B cell (primary cell): ENCODE measurements around the gene COA6. TPM values are rescaled to one million over a fixed set of nuclear protein-coding genes. Genes with fewer than 3 reads are reported as not detected.
"Not testable (repeated sequence)": the region's sequence is repeated elsewhere in the genome, so short reads cannot be mapped to it uniquely, and the experiment has no call there.

Experiments
- ATAC-seq: fragments of 200-7000 bp; cut with Tn5 transposase; one replicate; pipeline ENCODE4 v1.10.0; 2021; ENCODE audit warnings: low read depth, mild to moderate bottlenecking, moderate number of reproducible peaks, moderate library complexity
- CTCF ChIA-PET: fragments of 350-600 bp; sonication (Branson Sonifier 250); formaldehyde crosslinking; loops from one replicate; lab custom pipeline; 2021; ENCODE audit warnings: antibody characterized with exemption, inconsistent platforms; lab: Charles Lee
- POLR2A ChIA-PET: fragments of 350-600 bp; sonication (Branson Sonifier 250); formaldehyde crosslinking; loops from one replicate; lab custom pipeline; 2021; ENCODE audit warnings: antibody characterized with exemption; lab: Charles Lee
- DNase-seq: peaks from one replicate; pipeline ENCODE4 v3.0.0; 2013
- H2AFZ ChIP-seq: 2 replicates; pipeline ENCODE4 v1.6.1; 2012; ENCODE audit warnings: mild to moderate bottlenecking, low read depth, low read length; ENCODE audit not compliant: insufficient read depth, poor library complexity, severe bottlenecking
- H3K27ac ChIP-seq, 2 donors: 1 replicate in 1 of 2; 2 replicates in 1 of 2; pipeline ENCODE4 v1.5.1; 2012 to 2013; ENCODE audit warnings: low read length in 2 of 2, mild to moderate bottlenecking in 2 of 2, moderate library complexity in 1 of 2
- H3K27me3 ChIP-seq, 4 experiments: fragments of 200-600 bp in 1 of 4; sonication (generic) in 1 of 4; replicated peaks in 1 of 4; 1 replicate in 2 of 4; 2 replicates in 2 of 4; pipeline versions ENCODE4 v1.6.1 to v1.7.0; 2013 to 2016; ENCODE audit warnings: low read length in 3 of 4, mild to moderate bottlenecking in 2 of 4, mixed read lengths in 1 of 4, moderate library complexity in 1 of 4; ENCODE audit not compliant: insufficient read depth in 4 of 4, control insufficient read depth in 3 of 4; ENCODE audit errors: control extremely low read depth in 1 of 4
- H3K36me3 ChIP-seq, 2 experiments: replicated peaks in 1 of 2; 1 replicate in 1 of 2; 2 replicates in 1 of 2; pipeline versions ENCODE4 v1.6.1 to v1.7.1; 2013; ENCODE audit warnings: low read length in 1 of 2; ENCODE audit not compliant: insufficient read depth in 2 of 2, control insufficient read depth in 1 of 2; ENCODE audit errors: control extremely low read depth in 1 of 2, extremely low read depth in 1 of 2
- H3K4me1 ChIP-seq, 2 donors: fragments of 200-600 bp in 1 of 2; sonication (generic) in 1 of 2; 1 replicate in 1 of 2; 2 replicates in 1 of 2; pipeline versions ENCODE4 v1.5.1 to v1.6.1; 2013 to 2017; ENCODE audit warnings: low read length in 2 of 2; ENCODE audit not compliant: control insufficient read depth in 2 of 2, insufficient read depth in 2 of 2
- H3K4me2 ChIP-seq: replicated peaks from 2 replicates; pipeline ENCODE3; 2012; ENCODE audit warnings: mild to moderate bottlenecking, low read depth, low read length; ENCODE audit not compliant: poor library complexity, severe bottlenecking
- H3K4me3 ChIP-seq, 5 experiments: fragments of 200-600 bp in 1 of 5; sonication (generic) in 1 of 5; 1 replicate in 3 of 5; 2 replicates in 2 of 5; pipeline versions ENCODE4 v1.5.1 to v1.7.0; 2011 to 2016; ENCODE audit warnings: low read length in 4 of 5, mild to moderate bottlenecking in 4 of 5, low read depth in 2 of 5, control low read depth in 1 of 5, moderate library complexity in 1 of 5; ENCODE audit not compliant: insufficient read depth in 1 of 5; ENCODE audit errors: control extremely low read depth in 1 of 5, extremely low read depth in 1 of 5
- H3K79me2 ChIP-seq: fragments of 200-600 bp; sonication (generic); one replicate; pipeline ENCODE4 v1.6.0; 2016; ENCODE audit warnings: low read length; ENCODE audit not compliant: control insufficient read depth, insufficient read depth
- H3K9ac ChIP-seq: fragments of 200-600 bp; sonication (generic); 2 replicates; pipeline ENCODE4 v1.6.1; 2017; ENCODE audit warnings: mild to moderate bottlenecking, low read length, moderate library complexity
- H3K9me3 ChIP-seq, 3 donors: one replicate each; pipeline versions ENCODE4 v1.6.1 to v1.7.1; 2013; ENCODE audit warnings: low read length in 2 of 3; ENCODE audit not compliant: control insufficient read depth in 2 of 3, insufficient read depth in 1 of 3; ENCODE audit errors: control extremely low read depth in 1 of 3
- H4K20me1 ChIP-seq: 2 replicates; pipeline ENCODE4 v1.6.0; 2012; ENCODE audit warnings: mild to moderate bottlenecking, low read length; ENCODE audit not compliant: insufficient read depth, control insufficient read depth, poor library complexity, severe bottlenecking
- H3K27ac Mint-ChIP-seq: one replicate; pipeline ENCODE4 v1.8.0; 2021; ENCODE audit warnings: mixed read lengths
- H3K27me3 Mint-ChIP-seq: one replicate; pipeline ENCODE4 v1.8.0; 2021; ENCODE audit warnings: mixed read lengths
- H3K4me1 Mint-ChIP-seq: one replicate; pipeline ENCODE4 v1.8.0; 2021; ENCODE audit warnings: mixed read lengths
- H3K4me3 Mint-ChIP-seq: one replicate; pipeline ENCODE4 v1.8.0; 2021; ENCODE audit warnings: mixed read lengths
- H3K9me3 Mint-ChIP-seq: one replicate; pipeline ENCODE4 v1.8.0; 2022; ENCODE audit warnings: mixed read lengths; ENCODE audit not compliant: insufficient read depth
- EZH2 ChIP-seq: IDR thresholded peaks from 2 replicates; pipeline ENCODE4 v1.6.1; 2012; ENCODE audit warnings: borderline replicate concordance, low read depth, mild to moderate bottlenecking, moderate library complexity, low read length; ENCODE audit not compliant: insufficient read depth, poor library complexity, severe bottlenecking
- WGBS: methylation state at CpG from one replicate; pipeline ENCODE4 v1.1.5; 2013; ENCODE audit warnings: missing lambda C conversion rate; ENCODE audit not compliant: insufficient coverage; 5-methylcytosine and 5-hydroxymethylcytosine counted together
- intact Hi-C: fragments of 100-400 bp; cut with micrococcal nuclease; formaldehyde crosslinking; loops from one replicate; pipeline ENCODE4 v1.10.0; 2022
- polyA plus RNA-seq: library from polyadenylated mRNA; depleted of rRNA; stranded (reverse); fragments of >200 nt; gene quantifications from 2 replicates; pipeline ENCODE4 v1.2.3, GENCODE V29; 2012
- total RNA-seq, 2 donors: library from RNA; stranded (reverse); fragments of 120-200 nt in 1 of 2; gene quantifications; 1 replicate in 1 of 2; 2 replicates in 1 of 2; pipeline versions ENCODE4 v1.2.3 to v1.2.4, GENCODE V29; 2013 to 2022
- TF ChIP-seq, protein P1 (sequence below): fragments of 200-600 bp; IDR thresholded peaks from one replicate; pipeline ENCODE4 v1.8.0; 2022; ENCODE audit warnings: antibody characterized with exemption, mild to moderate bottlenecking

Gene COA6
- total and polyA plus RNA-seq, 2 donors (not counting 1 experiment from before 2014, with no cell fraction given): 5.7 to 14.8 TPM

DNA sequence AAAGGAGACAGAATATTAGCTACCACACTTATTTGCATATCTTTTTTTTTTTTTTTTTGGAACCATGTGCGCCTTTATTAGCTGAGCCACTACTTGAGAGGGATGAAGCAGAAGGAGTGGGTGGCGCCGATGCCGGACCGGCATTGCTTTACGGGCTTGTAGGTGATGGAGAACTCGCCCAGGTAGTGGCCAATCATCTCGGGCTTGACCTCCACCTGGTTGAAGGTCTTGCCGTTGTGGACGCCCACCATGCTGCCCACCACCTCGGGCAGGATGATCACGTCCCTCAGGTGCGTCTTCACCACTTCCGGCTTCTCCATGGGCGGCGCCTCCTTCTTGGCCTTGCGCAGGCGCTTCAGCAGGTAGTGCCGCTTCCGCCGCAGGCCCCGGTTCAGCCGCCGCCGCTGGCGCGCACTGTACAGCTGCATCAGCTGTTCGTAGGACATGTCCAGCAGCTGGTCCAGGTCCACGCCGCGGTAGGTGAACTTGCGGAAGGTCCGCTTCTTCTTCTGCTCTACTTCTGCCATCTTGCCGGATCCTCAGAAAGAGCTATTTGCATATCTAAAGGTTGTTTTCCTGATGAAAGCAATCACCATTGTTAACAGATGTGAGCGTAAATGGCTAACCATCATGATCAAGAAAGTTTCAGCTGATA lies 16.5 kb upstream of the COA6 start:
- Mint-ChIP-seq H3K27me3 (peaks cover 19% of the 10 kb centered on the region), H3K27ac (peak overlapping the region; percentile 88), H3K4me3 (peak overlapping the region; percentile 89)
- H3K9ac ChIP-seq: peak overlapping the region; percentile 53
- DNase-seq (peak; percentile 73), ATAC-seq (peak; percentile 69)
- not testable (repeated sequence) for H3K27me3 ChIP-seq, H4K20me1 ChIP-seq, H3K4me1 Mint-ChIP-seq, H3K9me3 ChIP-seq, H3K4me1 ChIP-seq, H3K9me3 Mint-ChIP-seq, H3K36me3 ChIP-seq, H3K79me2 ChIP-seq
- CTCF ChIA-PET: interaction anchor here (1.0 to 1.2 kb wide), 3 partner anchors 20 to 44 kb away, joined by 3 read pairs; no protein-coding TSS in a partner anchor
- H3K4me3 ChIP-seq: peak overlapping the region; percentile 22 to 64 (median 52)
- H3K27ac ChIP-seq: peak overlapping the region; percentile 30 to 39
- peak overlapping the region; percentile 62 for H3K4me2 ChIP-seq
- intact Hi-C loops: loop anchor here (1.0 kb wide), 1 partner anchor 17 kb away; the partner anchor contains the start of gene COA6
- peak overlapping the region; percentile 67 for H2AFZ ChIP-seq
- POLR2A ChIA-PET: interaction anchor here (1.2 kb wide), 1 partner anchor 17 kb away, joined by 5 read pairs; the partner anchor contains the start of gene COA6
- 70% methylated on average over 32 of the region's 35 CpGs for WGBS

DNA sequence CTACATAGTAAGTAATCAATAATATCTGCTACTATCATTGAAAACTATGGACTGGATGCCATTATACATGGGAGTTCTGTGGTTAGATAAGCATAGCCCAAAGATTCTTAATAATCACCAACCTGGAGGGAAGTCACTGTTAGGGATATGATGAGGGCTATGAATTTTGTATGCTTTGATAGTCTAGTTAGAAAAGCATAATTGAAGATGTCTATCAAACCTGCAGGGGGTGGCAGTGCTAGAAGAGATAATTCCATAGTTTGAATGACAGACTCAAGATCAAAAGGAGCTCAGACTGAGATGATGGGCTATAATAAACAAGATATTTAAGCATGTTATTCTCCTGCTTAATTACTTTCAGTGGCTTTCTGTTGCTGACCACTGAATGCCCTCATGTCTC lies 15.4 kb upstream of the COA6 start:
- Histone ChIP-seq H2AFZ (no peak overlapping the region), H3K27me3 (no peaks in the 10 kb centered on the region), H3K9me3 (peaks cover 0 to 3% (median 2%) of the 10 kb centered on the region in 3 donors), H3K27ac (no peak overlapping the region), H3K4me3 (no peak overlapping the region), H3K4me1 (peaks cover 0 to 4% of the 10 kb centered on the region in 2 donors), H4K20me1 (no peaks in the 10 kb centered on the region), H3K36me3 (no peaks in the 10 kb centered on the region), H3K79me2 (no peaks in the 10 kb centered on the region), H3K9ac (no peak overlapping the region), H3K4me2 (peak overlapping the region; percentile 62)
- ChIA-PET POLR2A (no interaction called here), CTCF (interaction anchor here (1.0 to 1.2 kb wide), 2 partner anchors 31 to 45 kb away, joined by 3 read pairs; no protein-coding TSS in a partner anchor)
- H3K27me3 Mint-ChIP-seq: peaks cover 12% of the 10 kb centered on the region
- no peak overlapping the region for H3K27ac Mint-ChIP-seq
- no peak for ATAC-seq
- peak overlapping the region; percentile 1 for H3K4me3 Mint-ChIP-seq
- no peak for DNase-seq
- no peak for TF ChIP-seq EZH2
- TF ChIP-seq, protein P1, sequence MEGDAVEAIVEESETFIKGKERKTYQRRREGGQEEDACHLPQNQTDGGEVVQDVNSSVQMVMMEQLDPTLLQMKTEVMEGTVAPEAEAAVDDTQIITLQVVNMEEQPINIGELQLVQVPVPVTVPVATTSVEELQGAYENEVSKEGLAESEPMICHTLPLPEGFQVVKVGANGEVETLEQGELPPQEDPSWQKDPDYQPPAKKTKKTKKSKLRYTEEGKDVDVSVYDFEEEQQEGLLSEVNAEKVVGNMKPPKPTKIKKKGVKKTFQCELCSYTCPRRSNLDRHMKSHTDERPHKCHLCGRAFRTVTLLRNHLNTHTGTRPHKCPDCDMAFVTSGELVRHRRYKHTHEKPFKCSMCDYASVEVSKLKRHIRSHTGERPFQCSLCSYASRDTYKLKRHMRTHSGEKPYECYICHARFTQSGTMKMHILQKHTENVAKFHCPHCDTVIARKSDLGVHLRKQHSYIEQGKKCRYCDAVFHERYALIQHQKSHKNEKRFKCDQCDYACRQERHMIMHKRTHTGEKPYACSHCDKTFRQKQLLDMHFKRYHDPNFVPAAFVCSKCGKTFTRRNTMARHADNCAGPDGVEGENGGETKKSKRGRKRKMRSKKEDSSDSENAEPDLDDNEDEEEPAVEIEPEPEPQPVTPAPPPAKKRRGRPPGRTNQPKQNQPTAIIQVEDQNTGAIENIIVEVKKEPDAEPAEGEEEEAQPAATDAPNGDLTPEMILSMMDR: no peak
- intact Hi-C loops: loop anchor here (1.0 kb wide), 1 partner anchor 15 kb away; the partner anchor contains the start of gene COA6
- no peaks in the 10 kb centered on the region for H3K4me1 Mint-ChIP-seq
- H3K9me3 Mint-ChIP-seq: no peaks in the 10 kb centered on the region
